HG03097 (cell line): ENCODE results near the gene IL17RD.

Experiments
- ATAC-seq: cut with Tn5 transposase; IDR thresholded peaks from one replicate; pipeline ENCODE4 v1.9.1; 2021; ENCODE audit not compliant: unreplicated experiment, low FRiP score

IL17RD gene

DNA sequence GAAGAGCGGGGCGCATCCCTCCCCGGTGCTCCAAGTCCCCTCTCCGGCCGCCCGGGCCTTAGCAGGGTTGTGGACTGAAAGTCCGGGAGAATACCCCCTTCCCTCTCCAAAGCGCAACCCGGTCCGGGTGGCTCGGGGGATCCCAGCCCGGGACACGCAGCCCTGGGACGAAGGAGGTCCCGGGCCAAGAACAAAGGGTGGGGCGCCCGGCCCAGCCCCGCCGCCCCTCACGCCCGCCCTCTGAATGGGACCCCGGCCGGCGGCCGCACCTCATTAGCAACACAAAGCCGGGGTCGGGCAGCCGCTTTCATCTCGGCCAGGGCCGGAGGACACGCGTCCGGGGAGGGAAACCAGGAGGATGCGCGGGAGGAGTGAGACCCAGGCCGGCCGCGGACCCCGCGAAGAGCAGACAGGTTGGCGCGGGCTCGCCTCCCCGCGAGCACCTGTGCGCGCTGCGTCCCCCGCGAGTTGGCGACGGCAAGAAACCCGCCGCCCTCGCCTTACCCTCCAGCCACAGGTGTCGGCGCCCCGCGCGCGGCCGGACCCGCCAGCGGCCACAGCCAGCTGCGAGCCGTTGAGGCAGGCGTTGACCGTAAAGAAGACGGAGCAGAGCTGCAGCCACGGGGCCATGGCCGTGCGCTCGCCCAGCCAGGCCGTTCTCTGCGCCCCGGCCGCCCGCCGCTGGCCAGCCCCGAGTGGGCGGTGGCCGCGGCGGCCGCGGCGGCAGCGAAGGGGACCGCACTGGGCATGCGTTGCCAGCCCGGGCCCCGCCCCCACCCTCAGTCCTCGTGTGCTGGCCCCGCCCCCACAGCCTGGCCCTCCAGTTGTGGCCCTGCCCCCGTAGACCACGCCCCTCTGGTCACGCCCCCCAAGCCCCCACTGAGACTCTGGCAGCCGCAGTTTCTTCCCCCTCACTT is at the start of gene IL17RD:
Gene IL17RD (minus strand): TSS at position 697 of the 917 bp plus-strand sequence. CDS start 67 bp downstream, at position 630.
- no peak for ATAC-seq

DNA sequence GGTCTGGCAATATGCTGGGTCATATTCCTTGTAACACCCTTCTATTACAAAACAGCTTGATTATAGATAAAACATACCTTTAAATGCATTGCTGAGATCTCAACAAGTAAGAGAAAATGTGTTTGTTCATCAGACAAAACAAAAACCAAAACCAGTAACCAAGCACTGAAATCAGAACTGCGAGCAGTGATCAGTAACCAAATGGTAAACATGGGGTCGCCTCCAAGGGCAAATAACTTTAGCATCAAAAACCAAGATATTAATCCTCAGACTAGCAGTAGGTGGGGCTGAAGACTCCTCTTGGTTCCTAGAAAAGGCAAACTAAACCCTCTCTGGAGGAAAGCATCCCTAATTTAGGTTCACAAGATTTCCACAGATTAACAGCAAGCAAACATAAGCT is 41.3 kb upstream of the IL17RD start:
- ATAC-seq: no peak

DNA sequence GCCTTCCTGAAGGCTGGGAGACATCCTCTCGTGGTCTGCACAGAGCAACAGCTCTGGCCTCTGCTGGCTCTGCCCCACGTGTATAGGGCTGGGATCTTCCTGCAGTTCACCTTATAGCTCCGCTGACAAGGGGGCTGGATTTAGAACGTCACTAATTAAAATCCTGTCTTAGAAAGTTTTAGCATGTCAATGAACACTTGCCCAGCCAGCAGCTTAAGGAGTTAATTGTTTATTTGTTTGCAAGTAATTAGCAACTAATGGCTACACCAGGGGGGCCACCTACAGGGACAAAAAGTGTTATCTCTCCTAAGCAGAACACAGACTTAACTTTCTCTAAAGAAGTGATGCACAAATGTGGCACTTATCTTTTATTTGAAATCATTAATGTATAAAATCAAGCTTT is 34.7 kb upstream of the IL17RD start, which contains the start of gene HESX1:
Gene HESX1 (minus strand): TSS at position 84 of the 403 bp plus-strand sequence. CDS start 60 bp downstream, at position 24.
- ATAC-seq: no peak

DNA sequence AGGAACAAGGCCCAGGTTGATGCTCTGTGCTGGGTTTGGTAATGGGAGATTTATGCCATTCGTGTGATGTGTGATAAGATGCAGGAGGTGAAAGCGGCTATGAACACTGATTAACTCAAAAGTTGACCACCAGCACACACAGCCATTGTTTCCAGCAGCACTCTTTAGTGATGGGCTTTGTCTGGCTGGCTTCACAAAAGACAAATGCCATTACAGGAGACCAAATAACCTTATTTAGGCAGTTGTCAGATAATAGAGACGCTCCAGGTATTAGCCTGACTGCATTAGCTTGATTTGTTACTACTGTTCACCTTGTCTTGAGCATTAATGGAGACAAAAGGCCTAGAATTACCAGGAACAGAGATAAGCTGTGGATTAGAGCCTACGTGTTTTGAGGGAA is 29.5 kb upstream of the IL17RD start:
- ATAC-seq: no peak

DNA sequence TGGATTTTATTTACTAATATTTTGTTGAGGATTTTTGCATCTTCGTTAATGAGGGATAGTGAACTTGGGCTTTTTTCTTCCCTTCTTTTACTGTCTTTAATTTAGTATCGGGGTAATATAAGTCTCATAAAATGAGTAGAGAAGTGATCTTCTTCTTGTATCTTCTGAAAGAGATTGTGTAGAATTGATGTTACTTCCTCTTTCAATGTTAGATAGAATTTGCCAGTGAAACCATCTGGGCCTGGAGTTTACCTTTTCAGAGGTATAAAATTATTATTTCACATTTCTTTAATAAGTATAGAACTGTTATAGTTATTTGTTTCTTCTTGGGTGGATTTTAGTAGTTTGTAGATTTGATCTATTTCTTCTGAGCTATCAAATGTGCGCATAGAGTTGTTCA is 26.9 kb upstream of the IL17RD start:
- ATAC-seq: no peak

DNA sequence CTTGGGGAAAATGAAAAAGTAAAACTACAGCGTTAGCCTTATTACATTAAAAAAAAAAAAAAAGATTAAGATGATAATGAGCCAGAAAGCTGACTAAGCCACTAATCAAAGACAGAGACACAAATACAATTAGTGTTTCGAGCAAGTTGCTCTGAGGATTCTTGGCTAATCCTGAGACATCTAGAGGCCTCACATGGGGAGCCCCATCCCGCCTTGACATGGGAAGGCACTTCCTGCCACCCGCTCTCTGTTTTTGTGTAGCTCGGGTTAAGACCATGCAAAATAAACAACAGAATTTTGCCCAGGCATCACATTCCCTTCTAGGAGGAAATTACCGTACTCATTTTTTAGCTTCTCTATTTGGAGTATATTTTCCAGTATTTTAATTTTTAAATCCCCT is 19.4 kb upstream of the IL17RD start:
- ATAC-seq: no peak

DNA sequence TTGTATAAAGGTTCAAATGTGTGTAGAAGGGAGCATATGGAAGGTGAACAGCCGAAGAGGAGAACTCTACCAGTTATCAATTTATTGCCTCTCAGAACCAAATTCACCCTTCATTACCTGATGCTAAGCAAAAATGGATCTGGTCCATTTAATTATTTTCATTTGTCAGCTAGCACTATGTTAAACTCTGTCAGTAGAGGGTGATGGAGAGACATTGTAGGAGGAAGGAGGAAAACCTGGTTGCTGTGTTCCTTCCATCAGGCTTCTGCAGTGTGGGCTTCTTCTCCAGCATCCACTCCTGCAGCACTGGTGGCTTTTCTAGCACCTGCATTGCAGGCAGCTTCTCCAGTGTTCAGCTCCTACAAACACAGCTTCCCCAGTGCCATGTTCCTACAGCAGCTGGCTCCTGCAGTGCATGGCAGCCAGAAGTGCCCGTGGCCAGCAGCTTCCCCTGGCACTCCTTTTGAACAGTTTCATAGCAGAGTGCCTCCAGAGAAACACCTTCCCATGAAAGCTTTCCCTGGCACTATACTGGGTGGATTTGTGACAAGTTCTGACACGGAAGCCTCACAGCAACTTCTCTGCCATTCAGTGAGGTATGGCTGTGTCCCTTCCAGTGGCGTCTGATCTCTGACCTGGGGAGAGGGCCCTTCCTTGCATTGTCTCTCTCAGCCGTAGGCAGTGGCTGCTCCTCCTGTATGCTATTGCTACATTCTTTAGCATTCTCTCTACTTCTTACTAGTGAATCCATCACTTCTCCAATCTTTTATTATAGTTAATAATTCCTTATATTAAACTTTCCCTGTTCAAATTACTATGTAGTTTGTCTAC is 14.6 kb upstream of the IL17RD start:
- no peak for ATAC-seq

DNA sequence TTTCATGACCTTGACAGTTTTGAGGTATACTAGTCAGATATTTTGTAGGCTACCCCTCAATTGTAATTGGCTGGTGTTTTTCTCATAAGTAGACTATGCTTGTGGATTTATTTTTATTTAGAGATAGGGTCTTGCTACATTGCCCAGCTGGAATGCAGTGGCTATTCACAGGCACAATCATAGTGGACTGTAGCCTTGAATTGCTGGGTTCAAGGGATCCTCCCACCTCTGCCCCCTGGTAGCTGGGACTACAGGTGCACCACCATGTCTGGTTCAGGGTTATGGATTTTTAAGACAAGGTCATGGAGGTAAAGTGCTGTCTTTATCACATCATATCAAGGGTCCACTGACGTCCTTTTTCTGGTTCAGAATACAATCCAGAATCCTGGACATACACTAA is 10.9 kb upstream of the IL17RD start:
- ATAC-seq: no peak

DNA sequence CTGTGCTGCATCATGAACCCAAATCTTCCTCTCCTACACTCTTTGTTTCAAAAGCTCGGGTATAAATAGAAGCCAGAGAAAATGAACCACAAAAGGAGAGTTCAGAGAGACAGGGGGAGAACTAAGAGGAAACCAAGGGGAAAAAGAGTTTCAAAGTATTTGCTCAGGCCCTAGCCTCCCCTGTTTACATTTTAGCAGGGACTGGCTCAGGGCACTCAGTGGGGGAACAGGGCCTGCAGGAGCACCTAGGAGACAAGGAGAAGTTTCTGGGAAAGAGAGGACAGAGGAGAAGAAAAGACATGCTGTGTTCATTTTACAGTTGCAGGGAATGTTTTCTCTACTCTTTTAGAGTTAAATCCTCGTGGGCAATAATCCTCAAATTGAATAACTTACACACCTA is 8.5 kb upstream of the IL17RD start:
- no peak for ATAC-seq

DNA sequence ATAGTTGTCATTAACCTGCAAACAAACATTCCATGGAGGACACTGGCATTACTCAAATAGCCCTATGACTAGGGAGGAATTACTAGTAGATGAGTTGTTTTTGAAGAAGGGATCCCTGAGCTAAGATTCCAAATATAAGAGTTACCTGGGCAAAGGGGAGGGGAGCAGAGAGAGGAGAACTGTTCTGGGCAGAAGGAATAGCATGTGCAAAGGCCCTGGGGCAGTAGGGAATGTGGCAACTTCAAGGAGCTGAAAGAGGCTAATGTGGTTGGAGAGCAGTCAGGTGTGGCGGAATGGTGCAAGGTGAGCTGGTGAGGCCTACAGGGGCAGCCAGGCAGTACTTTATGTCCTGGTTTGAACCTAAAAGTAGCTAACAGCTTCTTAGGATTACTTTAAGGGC is 5.8 kb upstream of the IL17RD start:
- no peak for ATAC-seq

DNA sequence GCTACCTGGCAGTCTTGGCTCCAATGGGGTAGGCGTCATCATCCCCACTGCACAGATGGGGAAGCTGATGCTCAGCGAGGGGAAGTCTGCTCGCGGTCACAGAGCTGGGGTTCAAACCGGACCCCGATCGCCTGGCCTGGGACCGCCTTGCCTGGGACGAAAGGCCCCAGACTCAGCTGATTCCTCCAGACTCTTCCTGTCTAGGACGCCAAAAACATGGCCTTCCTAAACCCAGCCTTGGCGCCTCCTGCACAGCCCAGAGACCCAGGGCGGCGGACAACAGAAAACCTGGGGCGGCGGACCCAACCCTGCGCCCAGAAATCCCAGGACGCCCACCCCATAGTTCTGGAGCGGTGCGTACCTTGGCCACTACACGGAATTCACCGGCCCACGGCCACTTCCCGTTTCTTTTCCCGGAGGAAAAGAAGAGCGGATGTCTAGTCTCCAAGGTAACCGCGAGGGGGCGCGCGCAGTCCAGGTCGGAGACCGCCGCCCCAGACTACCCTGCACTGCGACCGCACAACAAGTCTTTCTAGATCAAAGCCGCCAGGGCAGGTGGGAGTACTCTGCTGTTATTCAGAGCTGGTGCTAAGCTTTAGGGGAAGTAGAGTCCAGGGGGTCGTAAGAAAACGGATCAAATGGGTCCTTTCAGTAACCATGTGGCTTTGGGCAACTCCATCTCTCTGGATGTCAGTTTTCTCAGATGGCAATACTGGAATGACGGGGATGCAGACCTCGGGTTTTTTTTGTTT is 4.9 kb upstream of the IL17RD start:
- ATAC-seq: peak; percentile 69

DNA sequence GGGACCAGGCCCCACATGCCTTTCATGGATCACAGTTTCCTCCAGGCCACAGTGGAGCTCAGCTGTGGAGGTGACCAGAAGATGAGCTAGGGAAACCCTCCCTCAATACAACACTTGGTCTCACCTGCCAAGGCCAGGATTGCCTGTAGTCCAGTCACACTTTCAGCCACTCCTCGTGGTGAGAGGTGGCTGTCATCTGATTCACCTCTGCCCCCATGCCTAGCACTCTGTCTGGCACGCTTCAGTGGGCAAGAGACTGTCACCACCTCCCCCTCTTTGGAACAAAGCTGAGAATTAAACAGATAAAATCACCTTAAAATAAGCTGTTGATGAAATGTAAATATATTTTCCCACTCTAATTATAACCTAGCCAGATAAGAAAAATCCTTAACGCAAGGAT is 4.0 kb upstream of the IL17RD start:
- ATAC-seq: no peak

DNA sequence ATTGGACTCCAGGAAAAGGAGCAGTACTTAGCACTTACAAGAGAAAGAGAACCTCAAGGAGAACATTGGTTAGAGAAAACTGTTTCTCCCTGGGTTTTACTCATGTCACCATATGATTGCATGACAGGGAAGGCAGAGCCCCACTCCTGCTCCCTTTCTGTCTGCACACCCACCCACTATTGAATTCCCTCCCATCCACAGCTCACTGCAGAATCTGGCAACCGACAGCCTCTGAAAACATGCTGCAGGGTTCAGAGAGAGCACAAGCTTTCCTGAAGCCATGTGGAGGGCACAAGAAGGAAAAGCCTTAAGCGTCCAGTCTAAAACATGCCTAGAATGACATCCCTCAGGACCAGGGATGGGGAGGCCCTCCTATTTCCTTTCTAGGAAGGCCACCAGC is 3.0 kb upstream of the IL17RD start:
- no peak for ATAC-seq

DNA sequence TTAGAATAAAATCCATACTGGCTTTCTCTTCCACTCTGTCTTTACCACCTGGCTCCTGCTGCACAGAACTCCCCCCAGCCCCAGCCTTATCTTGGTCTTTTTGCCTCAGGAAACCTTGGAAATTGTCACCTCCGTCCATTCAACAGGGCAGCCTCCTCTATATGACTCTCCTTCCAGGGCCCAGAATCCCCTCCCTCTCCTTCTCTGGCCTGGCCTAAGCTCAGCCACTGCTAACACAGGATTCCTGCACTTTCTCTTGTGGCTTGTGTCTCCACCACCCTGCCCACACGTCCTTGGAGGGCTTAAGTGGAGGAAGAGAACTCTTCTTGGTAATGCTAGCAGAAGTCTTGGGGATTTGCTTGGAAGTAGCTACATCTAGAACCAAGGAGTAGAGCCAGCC is 1.5 kb upstream of the IL17RD start:
- ATAC-seq: no peak

DNA sequence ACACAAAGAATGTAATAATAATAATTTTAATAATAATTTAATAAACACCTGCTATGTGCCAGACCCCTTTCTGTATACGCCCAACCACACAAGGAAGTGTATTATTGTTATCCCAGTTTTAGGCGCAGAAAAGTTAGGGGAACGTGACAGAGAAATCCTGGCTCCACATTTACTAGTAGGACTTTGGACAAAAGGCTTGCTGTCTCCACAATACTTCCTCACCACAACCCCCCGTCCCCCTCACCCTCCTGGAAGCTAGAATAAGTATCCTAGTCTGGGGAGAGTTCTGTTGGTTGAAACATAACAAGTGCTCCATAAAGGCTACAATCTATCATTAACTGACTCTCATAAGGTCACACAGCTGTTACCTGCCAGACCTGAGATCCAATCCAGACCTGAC is 488 bp upstream of the IL17RD start:
- no peak for ATAC-seq

DNA sequence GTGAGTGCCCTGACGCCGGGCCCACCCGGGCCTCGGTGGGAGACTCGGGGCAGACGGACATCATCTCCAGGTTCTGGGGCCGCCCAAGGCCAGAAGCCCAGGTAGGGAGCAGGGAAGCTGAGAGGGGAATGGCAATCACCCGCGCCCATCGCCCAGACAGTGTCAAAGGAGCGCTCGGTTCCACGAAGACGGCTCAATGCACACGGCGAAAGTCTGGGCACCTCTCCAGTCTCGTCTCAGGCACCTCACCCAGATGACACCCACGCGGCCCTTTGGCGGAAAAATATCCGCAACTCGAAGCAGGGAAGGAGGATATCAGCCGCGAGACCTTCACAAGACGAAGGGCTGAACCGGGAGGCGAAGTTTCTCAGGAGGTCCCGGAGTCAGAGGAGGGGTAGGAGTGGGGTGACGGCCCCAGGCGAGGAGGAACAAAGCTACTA is 916 bp downstream of the IL17RD start:
- ATAC-seq: no peak

DNA sequence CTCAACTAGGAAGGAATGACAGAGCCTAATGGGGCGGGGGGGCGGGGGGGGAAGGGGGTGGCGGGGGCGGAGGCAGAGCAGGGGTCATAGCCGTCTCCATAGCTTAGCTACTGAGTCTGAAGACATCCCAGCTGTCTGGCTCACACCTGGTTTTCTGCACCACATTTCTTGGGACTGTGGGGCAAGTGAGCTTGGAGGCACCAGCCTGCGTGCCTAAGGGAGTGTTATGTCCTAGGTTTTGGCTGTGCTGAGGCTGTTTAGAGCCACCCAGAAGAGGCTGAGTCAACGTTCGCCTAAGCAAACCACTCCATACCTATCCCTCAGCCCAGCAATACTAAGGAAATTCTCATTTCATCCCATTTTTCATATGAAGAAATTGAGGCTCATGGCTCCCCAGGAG is 1.4 kb downstream of the IL17RD start:
- ATAC-seq: no peak

DNA sequence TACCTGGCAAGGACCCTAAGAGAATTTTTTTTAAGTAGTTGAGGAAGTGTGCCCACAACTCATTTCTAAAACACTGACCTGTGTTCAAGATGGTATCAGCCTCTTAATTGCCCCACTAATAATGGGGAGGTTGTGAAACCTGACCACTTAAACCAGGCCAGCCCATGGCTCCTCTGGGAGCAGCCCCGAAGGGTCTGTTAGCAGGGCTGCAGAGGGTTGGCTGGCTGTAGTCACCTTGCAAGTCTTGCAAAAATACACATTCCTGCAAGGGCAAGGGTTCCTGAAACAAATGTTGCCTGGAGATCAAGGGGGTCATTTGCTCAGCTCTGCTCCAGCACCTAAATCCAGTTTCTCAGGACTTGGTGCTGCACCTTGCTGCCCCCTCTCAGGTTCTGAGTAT is 3.2 kb downstream of the IL17RD start:
- no peak for ATAC-seq

DNA sequence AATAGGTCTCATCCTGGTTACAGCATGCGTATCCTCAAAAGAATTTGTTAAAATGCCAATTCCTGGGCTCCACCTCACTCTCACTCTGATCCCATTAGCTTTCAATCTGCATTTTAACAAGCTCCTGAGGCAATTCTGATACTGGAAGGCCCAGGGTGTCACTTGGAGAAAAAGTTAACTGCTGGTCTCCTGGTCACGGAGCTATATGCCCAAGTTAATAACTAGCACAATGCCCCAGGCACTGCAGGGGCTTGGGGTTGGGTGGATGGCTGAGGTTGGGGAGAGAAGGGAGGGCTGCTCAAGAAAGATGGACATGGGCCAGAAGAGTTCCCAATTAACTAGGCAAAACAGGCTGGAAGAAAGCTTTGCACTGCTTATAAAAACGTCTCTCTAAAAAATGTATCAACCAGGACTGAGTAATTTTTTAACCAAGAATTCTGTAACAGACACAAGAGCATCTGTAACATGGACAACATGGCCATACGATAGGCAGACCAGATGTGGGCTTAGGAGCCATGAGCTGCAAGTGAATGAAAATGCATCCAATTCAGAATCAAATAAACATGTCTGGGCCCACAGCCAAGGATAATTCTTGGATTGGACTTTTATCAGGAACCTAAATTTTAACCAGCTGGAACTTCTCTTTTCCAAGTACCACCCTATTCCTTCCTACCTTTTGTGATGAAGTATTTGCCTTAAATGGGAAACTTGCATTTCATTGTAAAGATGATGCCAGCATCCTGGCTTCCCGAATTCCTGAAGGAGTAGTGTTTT is 4.2 kb downstream of the IL17RD start:
- no peak for ATAC-seq
